Activated CD4-positive, alpha-beta T cell treated with anti-CD3 and anti-CD28 coated beads, Interleukin-2, amount 50 U/mL, for 48 hours (primary cell): Measurements from ENCODE around the gene C1orf56.

Source experiments
- DNase-seq, 2 experiments: peaks; one replicate each; pipeline ENCODE4 v3.0.0-alpha.2; 2020

C1orf56 gene, protein sequence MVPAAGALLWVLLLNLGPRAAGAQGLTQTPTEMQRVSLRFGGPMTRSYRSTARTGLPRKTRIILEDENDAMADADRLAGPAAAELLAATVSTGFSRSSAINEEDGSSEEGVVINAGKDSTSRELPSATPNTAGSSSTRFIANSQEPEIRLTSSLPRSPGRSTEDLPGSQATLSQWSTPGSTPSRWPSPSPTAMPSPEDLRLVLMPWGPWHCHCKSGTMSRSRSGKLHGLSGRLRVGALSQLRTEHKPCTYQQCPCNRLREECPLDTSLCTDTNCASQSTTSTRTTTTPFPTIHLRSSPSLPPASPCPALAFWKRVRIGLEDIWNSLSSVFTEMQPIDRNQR

DNA sequence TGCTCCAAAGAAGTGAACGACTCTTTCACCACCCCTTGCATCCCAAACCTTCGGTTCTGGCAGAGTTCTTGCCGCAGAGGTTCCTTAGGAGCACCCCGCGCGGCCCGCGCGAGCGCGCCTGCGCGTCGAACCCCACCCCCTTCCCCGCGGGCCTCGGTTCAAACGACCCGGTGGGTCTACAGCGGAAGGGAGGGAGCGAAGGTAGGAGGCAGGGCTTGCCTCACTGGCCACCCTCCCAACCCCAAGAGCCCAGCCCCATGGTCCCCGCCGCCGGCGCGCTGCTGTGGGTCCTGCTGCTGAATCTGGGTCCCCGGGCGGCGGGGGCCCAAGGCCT is at the start of gene C1orf56:
C1orf56 (plus strand) TSS at position 161 of the 334 bp plus-strand sequence; CDS start at position 258, 97 bp downstream.
- DNase-seq, result peak; percentile 63 to 68

DNA sequence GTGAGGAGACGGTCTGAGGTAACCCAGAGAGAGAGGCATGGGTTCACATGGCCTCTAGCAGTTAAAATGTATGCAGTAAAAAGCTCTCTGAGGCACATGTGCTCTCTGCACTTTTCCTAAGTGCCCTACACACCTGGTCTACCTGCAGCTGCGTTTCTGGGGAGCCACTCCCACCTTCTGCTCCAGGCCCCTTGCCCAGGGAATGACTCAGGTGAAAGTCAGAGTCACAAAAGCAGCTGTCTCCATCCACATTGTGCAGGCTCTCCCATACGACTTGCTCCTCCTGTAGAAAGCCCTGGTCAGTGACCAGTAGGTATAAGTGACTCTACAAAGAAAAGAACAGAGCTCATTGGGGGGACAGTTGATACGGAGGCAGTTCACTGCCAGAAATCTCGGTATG is 49.6 kb upstream of the C1orf56 start:
- DNase-seq, result no peak

- no peak for DNase-seq
These were observed 48.4 kb upstream of the C1orf56 start for GRCh38 chr1:150999051-150999674.

GRCh38 chr1:150999926-151000325 is 47.6 kb upstream of the C1orf56 start:
- DNase-seq, result no peak

- no peak for DNase-seq
These were observed 47.1 kb upstream of the C1orf56 start for GRCh38 chr1:151000408-151000807.

GRCh38 chr1:151001602-151002001 is 45.9 kb upstream of the C1orf56 start:
- DNase-seq, result no peak

DNA sequence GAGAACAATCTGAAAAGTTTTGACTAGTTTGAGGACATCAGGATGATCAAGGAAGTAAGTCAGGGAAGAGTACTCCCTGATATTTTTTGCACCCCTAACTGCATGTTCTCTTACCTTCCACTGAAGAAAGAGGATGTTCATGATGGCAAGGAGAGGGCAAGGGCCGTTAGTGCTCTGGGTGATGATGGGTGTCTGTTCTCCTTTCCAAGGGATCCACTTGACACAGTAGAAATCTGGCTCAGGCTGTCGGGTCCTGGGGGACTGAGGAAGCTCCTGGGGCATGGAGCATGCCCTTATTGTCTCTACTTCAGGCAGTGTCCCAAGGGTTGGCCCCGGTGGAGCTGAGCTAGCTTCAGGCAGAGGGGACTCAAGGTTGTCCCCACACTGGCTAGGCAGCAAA is 45.5 kb upstream of the C1orf56 start:
- DNase-seq, result no peak

- no peak for DNase-seq
These were observed 44.9 kb upstream of the C1orf56 start for GRCh38 chr1:151002611-151003010.

- DNase-seq, result no peak
These were observed 44.4 kb upstream of the C1orf56 start for GRCh38 chr1:151003180-151003579.

DNA sequence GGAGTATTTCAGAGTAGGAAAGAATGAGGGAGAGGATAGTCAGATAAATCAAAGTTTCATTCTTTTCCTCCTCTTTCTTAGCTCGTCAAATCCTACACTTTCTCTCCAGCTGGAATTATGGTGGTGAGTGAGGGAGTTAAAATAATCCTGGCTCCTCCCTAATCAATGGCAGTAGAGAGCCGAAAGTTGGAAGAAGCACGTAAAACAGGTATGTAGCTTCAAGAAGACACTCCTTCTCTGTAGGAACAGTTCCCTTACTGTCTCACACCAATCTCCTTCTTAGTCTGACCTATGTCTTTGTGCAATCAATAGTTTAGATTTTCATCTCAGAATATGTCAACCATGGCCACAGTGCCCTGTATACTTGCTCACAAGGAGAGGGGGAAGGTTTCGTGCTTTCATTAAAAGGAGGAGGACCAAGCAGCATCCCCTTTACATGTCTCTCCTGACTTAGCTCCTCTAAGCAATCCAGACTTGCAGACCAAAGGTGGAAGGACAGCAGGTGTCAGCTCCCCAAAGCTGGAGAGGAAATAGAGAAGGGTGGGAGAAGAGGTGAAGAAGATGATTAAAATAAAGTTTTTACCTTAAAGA is 41.7 kb upstream of the C1orf56 start:
- DNase-seq, result no peak

GRCh38 chr1:151006327-151007052 is 41.1 kb upstream of the C1orf56 start, which contains the start of gene MINDY1:
MINDY1 (minus strand) TSS chr1:151006902; CDS start chr1:151002617, 4,285 bp downstream.
- peak; percentile 44 to 59 for DNase-seq

DNA sequence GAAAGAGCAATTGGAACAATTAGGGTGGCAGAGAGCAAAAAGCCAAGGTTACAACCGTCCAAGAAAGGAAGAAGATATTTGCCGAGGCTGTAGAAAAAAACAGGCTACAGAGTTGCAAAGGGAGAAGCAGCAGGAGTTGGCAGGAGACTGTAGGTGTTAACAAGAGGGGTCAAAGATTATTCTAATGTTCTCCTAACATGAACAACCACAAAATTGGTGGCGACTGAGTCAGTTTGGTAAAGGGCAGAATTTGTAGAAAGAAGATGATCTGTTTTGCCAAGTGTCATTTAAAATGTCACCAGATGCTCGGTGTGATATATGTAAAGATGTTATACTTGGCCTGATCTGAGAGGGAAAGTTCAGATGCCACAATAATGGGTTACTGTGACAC is 39.7 kb upstream of the C1orf56 start:
- no peak for DNase-seq

DNA sequence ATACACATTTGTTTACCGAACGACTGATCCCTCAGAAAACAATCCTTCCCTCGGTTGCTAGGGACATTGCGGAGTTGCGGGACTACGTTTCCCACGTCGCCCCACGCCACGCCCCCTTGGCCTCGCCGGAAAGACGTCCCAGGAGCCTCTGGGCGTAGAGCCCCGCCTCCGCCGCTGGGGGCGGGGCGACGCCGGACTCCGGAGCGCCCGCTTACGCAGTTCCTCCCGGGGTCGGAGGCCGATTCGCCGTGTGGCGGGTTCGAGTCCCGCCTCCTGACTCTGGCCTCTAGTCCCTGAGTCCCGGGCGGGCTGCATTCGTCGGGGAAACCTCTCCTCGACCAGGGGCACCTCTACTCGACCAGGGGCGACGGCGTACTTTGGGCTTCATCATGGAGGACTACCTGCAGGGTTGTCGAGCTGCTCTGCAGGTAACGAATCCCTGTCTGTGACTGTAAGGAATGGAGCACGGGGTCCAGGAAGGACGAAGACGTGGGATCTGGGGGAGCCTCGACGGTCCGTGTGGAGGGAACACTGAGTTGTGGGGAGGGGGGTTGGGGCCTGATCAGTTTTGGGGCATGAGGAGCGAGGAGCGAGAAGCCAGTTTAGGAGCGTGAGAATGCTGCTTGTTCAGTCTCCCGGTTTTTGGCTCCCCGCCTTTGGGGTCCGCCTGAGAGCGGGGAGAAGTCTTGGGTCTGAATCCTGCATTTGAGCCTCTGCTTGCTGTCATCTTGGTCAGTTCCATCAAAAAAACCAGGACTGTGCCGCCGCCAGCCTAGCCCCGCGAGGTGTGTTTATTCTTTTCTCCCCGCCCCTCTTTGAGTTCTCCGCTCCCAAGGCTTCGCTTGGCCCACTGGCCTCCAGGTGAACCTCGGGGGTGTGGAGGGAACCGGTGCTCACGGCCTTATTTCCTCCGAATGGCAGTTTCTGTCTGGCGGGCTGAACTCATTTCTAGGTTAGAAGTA is 39.0 kb upstream of the C1orf56 start, which contains the start of gene PRUNE1:
PRUNE1 (plus strand) TSS at position 206 of the 962 bp plus-strand sequence; CDS start at position 390, 184 bp downstream.
- peak; percentile 97 to 98 for DNase-seq

GRCh38 chr1:151009206-151009587 is 38.4 kb upstream of the C1orf56 start:
- DNase-seq, result peak in 1 of 2 experiments; percentile 16

DNA sequence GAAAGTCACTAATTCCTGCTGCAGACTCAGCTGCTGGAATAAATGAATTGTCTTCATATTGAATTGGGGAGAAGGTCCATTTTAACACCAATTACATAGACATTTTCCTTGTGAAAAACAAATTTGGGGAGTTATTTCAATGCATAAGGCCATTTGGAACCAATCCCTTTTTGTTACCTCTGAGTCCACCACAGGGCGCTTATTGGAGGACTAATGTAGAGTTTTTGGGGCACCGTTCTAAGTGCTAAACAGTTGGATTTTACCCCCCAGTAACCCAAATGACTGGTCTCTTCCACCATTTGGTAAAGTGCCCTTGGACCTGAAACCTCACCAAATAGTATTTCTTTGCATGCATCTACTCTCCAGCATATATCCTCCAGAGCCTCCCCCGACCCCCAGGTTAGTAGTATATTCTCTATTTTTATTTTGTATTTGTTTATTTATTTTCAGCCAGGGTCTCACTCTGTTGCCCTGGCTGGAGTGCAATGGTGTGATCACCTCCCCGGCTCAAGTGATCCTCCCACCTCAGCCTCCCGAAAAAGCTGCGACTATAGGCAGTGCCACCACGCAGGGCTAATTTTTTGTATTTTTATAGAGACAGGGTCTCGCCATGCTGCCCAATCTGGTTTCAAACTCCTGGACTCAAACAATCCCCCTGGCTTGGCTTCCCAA is 37.7 kb upstream of the C1orf56 start:
- no peak for DNase-seq

DNA sequence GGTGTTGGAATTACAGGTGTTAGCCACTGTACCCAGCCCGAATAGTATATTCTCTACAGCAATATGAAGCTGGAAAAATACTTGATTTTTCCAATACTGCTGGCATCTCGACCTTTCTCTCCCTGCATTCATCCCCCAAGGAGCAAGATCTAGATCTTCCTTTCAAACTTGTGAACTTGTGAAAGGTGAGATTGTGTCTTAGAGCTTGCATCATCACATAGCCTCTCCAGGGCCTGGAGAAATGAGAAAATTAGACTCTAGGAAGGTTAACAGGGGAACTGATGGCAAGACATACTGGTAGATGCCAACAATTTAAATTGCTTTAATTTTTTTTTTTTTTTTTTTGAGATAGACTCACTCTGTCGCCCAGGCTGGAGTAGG is 37.2 kb upstream of the C1orf56 start:
- no peak for DNase-seq

GRCh38 chr1:151011154-151011850 is 36.2 kb upstream of the C1orf56 start:
- no peak for DNase-seq

- no peak for DNase-seq
These were observed 34.7 kb upstream of the C1orf56 start for GRCh38 chr1:151012684-151013471.

DNA sequence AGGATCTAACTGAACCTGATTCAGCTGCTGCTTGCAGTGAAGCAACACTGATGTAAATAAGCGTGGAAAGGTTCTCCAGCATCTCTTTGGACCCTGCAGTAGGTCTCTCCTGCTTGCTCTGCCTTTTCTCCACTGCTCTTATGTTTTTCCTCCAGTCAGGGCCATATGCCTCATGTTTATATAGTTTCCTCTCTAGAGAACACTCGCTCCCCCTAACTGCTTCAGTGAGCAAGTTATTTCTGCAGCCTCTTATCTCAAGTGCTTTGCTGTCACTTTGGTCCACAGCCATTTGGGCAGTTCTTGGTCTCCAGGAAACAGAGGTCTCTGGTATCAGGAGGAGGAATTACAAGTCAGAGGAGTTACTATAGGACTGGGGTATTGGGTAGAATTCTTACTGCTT is 34.0 kb upstream of the C1orf56 start:
- no peak for DNase-seq

DNA sequence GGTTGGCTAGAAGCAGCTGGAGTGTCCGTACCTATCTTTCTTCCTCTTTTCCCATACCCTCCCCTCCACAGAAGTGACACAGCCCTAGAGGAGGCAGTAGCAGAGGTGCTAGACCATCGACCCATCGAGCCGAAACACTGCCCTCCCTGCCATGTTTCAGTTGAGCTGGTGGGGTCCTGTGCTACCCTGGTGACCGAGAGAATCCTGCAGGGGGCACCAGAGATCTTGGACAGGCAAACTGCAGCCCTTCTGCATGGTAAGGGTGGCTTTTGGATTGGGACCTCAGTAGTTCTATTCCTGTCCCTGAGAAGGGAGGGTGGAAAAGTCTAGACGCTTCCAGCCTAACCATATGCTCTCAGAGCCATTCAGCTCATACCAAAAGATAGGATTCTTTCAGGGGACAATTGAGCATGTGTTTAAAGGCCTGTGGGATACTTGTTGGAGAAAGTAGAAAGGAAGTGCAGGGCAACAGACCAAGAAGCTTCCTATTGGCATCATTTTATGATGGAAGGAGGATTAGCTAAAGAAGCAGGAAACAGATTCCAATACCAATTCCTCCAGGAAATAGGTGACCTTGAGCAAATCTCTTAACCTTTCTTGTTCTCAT is 22.9 kb upstream of the C1orf56 start:
- peak; percentile 87 to 88 for DNase-seq
